Lower leg skin (tissue), 3 donors: ENCODE measurements around the gene GRK3.

Source experiments
- POLR2A ChIP-seq, 2 donors: fragments of 450-650 bp; IDR thresholded peaks; one replicate each; pipeline ENCODE4 v1.6.1; 2016 to 2017; ENCODE audit warnings: antibody characterized with exemption in 2 of 2, mild to moderate bottlenecking in 1 of 2, moderate library complexity in 1 of 2
- TF ChIP-seq, protein P1 (sequence below), 3 donors: fragments of 450-650 bp; IDR thresholded peaks; one replicate each; pipeline ENCODE4 v1.5.1; 2016; ENCODE audit warnings: antibody characterized with exemption in 3 of 3, mild to moderate bottlenecking in 3 of 3, moderate library complexity in 2 of 3

DNA sequence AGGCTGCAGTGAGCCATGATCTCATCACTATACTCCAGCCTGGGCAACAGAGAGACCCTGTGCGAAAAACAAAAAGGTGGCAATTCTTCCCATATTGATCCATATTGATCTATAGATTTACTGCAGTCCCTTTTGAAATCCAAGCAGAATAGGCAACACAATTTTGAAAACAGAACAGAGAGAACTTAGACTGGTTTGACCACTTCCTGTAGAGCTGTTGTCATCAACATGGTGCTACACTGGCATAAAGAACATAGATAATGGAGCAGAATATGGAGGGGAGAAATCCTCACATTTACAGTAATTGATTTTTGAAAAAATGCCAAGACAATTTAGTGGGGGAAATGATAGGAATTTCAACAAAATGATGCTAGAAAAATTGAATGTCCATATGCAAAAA lies 34.1 kb downstream of the GRK3 start:
- TF ChIP-seq, protein P1, sequence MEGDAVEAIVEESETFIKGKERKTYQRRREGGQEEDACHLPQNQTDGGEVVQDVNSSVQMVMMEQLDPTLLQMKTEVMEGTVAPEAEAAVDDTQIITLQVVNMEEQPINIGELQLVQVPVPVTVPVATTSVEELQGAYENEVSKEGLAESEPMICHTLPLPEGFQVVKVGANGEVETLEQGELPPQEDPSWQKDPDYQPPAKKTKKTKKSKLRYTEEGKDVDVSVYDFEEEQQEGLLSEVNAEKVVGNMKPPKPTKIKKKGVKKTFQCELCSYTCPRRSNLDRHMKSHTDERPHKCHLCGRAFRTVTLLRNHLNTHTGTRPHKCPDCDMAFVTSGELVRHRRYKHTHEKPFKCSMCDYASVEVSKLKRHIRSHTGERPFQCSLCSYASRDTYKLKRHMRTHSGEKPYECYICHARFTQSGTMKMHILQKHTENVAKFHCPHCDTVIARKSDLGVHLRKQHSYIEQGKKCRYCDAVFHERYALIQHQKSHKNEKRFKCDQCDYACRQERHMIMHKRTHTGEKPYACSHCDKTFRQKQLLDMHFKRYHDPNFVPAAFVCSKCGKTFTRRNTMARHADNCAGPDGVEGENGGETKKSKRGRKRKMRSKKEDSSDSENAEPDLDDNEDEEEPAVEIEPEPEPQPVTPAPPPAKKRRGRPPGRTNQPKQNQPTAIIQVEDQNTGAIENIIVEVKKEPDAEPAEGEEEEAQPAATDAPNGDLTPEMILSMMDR (IDR thresholded peaks at IDR 0.05), result no peak
- no peak for TF ChIP-seq POLR2A (IDR thresholded peaks at IDR 0.05)
